Motor neuron (in vitro differentiated cells): ENCODE measurements around the gene FOXP1. TPM values are rescaled to one million over a fixed set of nuclear protein-coding genes. Genes with fewer than 3 reads are reported as not detected.

Experiments
- ATAC-seq, 8 experiments: fragments of 200-7000 bp; cut with Tn5 transposase; replicated peaks in 6 of 8; 2 replicates each; pipeline ENCODE4 v1.8.0; 2021; ENCODE audit warnings: mild to moderate bottlenecking in 8 of 8, moderate library complexity in 8 of 8
- H3K27ac ChIP-seq, 2 donors: fragments of 250-450 bp; sonication (Bioruptor Pico); 2 replicates each; pipeline ENCODE4 v1.9.0; 2021; ENCODE audit warnings: antibody characterized with exemption in 2 of 2, mild to moderate bottlenecking in 2 of 2, moderate library complexity in 1 of 2
- H3K4me1 ChIP-seq, 2 donors: fragments of 250-450 bp; sonication (Bioruptor Pico); replicated peaks in 1 of 2; 2 replicates each; pipeline ENCODE4 v1.6.1; 2021; ENCODE audit warnings: antibody characterized with exemption in 2 of 2, mild to moderate bottlenecking in 2 of 2, moderate library complexity in 1 of 2
- H3K4me3 ChIP-seq, 5 donors: fragments of 250-450 bp; sonication (Bioruptor Pico); 2 replicates each; pipeline ENCODE4 v1.9.0; 2021; ENCODE audit warnings: antibody characterized with exemption in 5 of 5, mild to moderate bottlenecking in 5 of 5, moderate library complexity in 4 of 5
- WGBS, 10 experiments: fragments of 450-650 bp; shearing (Covaris generic); methylation state at CpG; one replicate each; pipeline ENCODE4 v1.0.0; 2022; 5-methylcytosine and 5-hydroxymethylcytosine counted together
- in situ Hi-C, 9 experiments: fragments of 400-800 bp; cut with MboI; loops; one replicate each; pipeline ENCODE4 v1.15.0; 2021; ENCODE audit warnings: low sequenced_read_pairs in 9 of 9, low pct_unique_long_range_greater_than_20kb in 2 of 9; ENCODE audit not compliant: unreplicated experiment in 9 of 9
- total RNA-seq, 8 experiments: library from RNA; unstranded; fragments of 300-600 nt; gene quantifications; 2 replicates each; pipeline versions ENCODE4 v1.2.3 to v1.2.4, GENCODE V29; 2022

Gene FOXP1
- total RNA-seq, 8 experiments from 2014 or later: 7.0 to 118 (median 74.5) TPM

DNA sequence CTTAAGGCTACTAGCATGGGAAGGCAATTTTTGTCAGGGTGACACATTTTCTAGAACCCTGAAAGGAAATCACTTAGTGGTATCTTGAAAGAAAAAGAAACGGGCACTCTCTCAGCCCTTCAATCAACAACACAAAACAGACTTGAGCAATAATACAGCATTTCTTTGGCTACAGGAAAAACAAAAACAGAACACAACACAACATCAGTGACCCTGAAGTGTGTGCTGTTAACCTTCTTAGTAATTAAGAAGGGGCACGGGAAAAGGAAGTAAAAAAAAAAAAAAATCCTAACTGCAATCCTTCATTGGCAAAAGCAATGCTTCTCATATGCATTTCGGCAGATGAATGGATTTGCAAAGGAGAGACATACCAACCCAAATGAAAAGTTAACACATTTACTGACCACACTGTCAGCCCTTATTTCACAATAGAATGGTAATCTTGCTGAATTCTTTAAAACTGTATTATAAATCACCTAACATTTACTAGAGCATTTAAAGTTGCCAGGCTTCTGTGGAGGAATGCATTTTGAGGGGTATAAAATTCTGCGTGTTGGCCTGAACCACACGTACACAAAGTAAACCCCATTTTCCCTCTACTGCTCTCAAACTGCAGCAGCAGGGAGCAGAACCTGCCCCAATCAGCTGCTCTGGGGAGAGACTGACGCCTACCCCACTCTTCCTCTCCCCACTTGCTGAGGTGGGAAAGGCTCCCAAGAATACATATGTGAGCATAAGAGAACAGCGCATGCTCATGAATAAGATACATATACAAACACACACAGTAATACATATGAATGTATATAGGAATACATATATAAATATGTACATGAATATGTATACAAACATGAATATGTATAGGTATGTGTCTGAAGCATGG is 198.5 kb downstream of the FOXP1 start:
- Histone ChIP-seq H3K27ac (no peak overlapping the region), H3K4me1 (peaks cover 24 to 38% of the 10 kb centered on the region in 2 donors), H3K4me3 (no peak overlapping the region)
- WGBS, 10 experiments: 10 to 78% (median 36%) methylated on average over 2 to 7 of the region's 7 CpGs; no CpG with 5 or more reads in 1 of the 10 experiments
- ATAC-seq: peak; percentile 21 to 89 (median 45)
- in situ Hi-C loops: no loop called here

DNA sequence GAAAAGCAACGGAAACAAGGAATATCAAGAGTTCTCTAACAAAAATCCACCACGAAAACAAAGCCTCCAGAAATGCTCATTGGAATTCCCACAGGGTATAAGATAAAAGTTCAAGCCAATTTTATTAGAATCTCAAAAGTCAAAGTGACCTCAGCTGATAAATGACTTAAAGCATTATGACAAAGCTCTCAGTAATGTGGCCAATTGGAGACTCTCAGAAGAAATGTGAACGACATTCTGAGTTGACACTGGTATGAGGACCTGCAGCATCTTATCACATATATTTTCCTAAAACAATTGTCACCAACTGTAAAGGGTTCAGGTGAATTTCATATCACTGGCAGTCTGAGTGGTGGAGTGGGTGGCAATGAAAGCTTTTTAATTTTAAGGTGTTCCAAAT is 199.1 kb downstream of the FOXP1 start:
- WGBS, 10 experiments: 66 to 100% (median 76%) methylated on average over 2 to 3 of the region's 3 CpGs
- in situ Hi-C loops: no loop called here
- ATAC-seq: no peak
- Histone ChIP-seq H3K4me1 (peaks cover 17 to 31% of the 10 kb centered on the region in 2 donors), H3K27ac (no peak overlapping the region), H3K4me3 (no peak overlapping the region)

DNA sequence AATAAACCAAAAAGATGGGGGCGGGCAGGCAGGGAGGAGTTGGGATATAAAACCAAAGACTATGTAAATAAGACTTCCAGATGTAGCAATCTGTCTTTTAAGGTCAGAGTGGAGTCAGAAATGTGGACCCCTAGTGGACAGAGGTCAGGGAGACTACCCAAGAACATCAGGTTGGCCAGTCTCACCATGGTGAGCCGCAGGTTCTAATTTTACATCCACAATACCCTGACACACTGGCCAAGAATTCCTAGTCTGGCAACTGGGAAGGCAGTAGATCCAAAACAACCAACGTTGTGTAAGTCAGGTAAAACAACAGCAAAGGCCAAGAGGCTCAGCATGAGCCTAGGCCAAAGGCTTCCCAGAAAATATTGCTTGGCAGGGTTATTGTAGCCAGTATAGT is 203.4 kb downstream of the FOXP1 start:
- H3K4me1 ChIP-seq: peaks cover 5 to 9% of the 10 kb centered on the region in 2 donors
- in situ Hi-C loops: no loop called here
- no peak overlapping the region for H3K4me3 ChIP-seq
- 50 to 100% (median 95%) methylated on average over 1 to 3 of the region's 3 CpGs for WGBS, 10 experiments
- ATAC-seq: peak in 2 of 8 experiments; percentile 24 to 32
- no peak overlapping the region for H3K27ac ChIP-seq

DNA sequence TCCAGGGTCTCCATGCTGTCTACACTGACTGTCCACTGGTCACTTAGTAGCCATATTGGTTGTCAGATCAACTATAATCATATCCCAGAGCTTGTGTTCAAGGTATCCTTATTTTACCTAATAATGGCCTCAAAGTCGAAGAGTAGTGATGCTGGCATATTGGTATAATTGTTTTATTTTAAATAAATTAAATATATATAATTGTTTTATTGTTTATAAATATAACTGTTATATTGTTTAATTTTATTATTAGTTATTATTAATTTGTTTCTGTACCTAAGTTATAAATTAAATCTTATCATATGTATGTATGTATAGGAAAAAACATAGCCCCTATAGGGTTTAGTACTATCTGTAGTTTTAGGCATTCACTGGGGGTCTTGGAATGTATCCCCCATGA is 205.0 kb downstream of the FOXP1 start:
- 67 to 100% (median 94%) methylated on average over 1 of the region's 1 CpG; no CpG with 5 or more reads in 2 of the 10 experiments for WGBS, 10 experiments
- in situ Hi-C loops: no loop called here
- Histone ChIP-seq H3K27ac (no peak overlapping the region), H3K4me1 (no peaks in the 10 kb centered on the region), H3K4me3 (no peak overlapping the region)
- ATAC-seq: no peak

DNA sequence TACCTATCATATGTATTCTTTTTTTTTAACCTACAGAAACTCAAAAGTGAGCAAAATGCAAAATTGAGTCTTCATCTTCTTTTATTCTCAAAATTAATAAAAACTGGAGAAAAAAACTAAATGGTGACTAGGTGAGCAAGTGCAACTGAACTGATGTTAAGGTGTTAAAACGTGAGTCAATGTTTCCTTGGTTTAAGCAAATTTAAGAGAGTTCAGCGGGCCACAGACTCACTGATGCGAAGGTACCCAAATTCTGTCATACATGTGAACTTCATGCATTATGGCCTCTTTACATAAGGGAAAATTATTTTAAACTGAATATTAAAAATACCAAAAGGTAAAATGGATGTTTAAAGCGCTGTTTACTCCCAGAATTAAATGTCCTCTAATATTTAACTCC is 206.6 kb downstream of the FOXP1 start:
- no peak for ATAC-seq
- in situ Hi-C loops: no loop called here
- Histone ChIP-seq H3K27ac (no peak overlapping the region), H3K4me3 (no peak overlapping the region), H3K4me1 (peaks cover 0 to 4% of the 10 kb centered on the region in 2 donors)
- WGBS, 10 experiments: 79 to 100% (median 91%) methylated on average over 2 to 4 of the region's 4 CpGs; no CpG with 5 or more reads in 1 of the 10 experiments

DNA sequence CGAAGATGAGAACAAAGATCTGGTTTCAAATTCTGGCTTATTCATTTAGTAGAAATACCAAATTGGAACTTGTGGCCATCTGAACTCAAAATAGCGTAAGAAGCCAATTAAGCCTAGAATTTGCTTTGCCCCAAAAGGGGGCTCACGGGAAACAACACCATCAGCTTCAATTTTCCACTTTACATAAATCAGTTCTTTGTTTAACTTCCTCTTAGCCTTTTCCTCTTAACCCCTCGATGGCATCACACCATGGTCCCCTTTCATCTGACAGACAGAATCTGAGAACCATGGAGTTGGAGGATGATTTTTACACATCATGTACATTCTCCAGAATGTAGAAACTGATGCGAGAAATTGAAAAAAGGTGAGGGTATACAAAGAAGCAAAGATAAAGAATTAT is 207.0 kb downstream of the FOXP1 start:
- ATAC-seq: no peak
- Histone ChIP-seq H3K27ac (no peak overlapping the region), H3K4me3 (no peak overlapping the region), H3K4me1 (peaks cover 0 to 4% of the 10 kb centered on the region in 2 donors)
- in situ Hi-C loops: no loop called here
- WGBS, 10 experiments: 79 to 100% (median 94%) methylated on average over 1 to 5 of the region's 5 CpGs; no CpG with 5 or more reads in 1 of the 10 experiments

DNA sequence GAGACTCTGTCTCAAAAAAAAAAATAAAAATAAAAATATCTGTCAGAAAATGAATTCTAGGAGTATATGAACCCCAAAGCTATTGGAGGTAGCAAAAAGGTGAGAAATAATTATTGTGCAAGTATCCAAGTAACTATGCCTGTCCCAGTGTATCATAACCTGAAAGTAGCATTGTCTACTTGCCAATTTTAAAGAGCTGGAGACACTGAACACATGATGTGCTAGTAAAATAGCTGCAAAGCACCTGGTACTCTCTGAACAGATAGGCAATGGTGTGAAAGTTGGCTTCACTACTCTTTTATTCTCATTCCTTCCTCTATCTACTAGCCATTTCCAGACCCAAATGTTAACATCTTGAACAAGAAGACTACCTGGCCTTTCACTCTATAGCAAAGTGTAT is 208.9 kb downstream of the FOXP1 start:
- ATAC-seq: no peak
- Histone ChIP-seq H3K4me1 (peaks cover 4 to 8% of the 10 kb centered on the region in 2 donors), H3K27ac (no peak overlapping the region), H3K4me3 (no peak overlapping the region)
- in situ Hi-C loops: no loop called here

DNA sequence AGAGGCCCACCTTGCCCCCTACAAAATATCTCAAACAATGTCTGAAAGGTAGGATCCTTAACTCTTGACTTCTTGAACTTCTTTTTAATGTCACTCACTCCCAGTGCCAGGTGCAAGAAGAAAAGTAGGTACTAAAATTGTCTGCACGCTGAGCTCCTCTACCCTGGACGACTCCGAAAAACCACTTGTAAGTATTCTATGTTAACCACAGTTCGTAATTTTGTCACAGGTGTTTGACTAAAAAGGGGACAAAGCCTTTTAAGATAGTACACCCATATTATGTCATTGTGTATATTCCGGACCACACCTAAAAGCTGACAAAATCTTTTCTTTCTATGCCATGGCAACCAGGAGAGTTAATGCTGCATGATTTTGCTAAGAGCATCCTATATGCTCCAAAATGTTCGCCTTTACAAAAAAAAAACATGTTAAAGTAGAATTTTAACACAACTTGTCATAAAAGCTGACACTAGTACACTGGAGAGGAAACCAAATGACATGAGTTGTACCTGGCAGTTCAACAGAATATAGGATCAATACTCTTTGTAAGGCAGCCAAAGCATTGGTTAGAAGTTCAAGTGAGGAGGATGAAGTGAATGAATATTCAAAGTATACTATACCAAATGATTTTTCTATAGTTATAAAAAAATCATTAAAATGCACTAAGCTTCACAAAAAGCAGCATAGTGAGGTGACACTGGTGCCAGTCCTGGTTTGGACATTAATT is 210.5 kb downstream of the FOXP1 start:
- in situ Hi-C loops: no loop called here
- H3K4me1 ChIP-seq: peaks cover 4 to 8% of the 10 kb centered on the region in 2 donors
- H3K27ac ChIP-seq: no peak overlapping the region
- H3K4me3 ChIP-seq: no peak overlapping the region
- WGBS, 10 experiments: 50 to 96% (median 84%) methylated on average over 2 to 6 of the region's 6 CpGs; no CpG with 5 or more reads in 1 of the 10 experiments
- ATAC-seq: no peak

DNA sequence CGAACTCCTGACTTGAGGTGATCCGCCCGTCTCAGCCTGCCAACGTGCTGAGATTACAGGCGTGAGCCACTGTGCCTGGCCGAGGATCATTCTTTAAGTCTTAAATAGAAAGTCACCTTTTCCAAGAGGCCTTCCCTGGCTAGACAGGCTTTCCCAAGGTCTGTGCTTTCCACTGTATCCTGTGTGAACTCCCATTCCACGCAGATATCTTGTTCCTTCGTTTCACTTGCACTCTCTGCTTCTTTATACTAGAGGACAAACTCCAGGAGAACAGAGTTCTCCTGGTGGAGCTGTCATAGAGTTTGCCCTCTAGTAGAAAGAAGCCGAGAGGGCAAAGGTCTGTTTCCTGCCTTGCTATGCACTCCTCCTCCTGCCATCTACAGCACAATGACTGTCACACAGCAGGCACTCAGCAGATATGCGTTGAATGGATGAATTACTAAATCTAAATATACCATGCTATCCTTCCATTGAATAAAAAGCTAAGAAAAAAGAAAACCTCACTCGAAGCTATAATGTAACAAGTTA is 211.2 kb downstream of the FOXP1 start:
- in situ Hi-C loops: no loop called here
- no peak for ATAC-seq
- Histone ChIP-seq H3K27ac (no peak overlapping the region), H3K4me3 (no peak overlapping the region), H3K4me1 (peaks cover 4 to 9% of the 10 kb centered on the region in 2 donors)
- 17 to 100% (median 65%) methylated on average over 1 to 10 of the region's 11 CpGs for WGBS, 10 experiments

DNA sequence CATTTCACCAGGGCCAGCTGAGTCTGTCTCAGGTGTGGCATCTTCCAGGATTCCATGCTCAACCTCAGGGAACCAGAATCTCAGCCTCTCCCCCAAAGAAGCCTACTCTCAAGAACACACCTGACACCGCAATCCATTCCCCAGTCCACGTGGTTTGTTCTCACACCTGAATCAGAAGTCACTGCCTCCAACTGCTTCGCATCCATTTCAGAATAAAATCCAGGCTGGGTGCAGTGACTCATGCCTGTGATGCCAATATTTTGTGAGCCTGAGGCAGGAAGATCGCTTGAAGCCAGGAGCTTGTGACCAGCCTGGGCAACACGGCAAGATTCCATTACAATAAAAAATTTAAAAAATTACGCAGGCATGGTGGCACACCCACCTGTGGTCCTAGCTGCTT is 212.2 kb downstream of the FOXP1 start:
- Histone ChIP-seq H3K27ac (no peak overlapping the region), H3K4me1 (peaks cover 7 to 14% of the 10 kb centered on the region in 2 donors), H3K4me3 (no peak overlapping the region)
- in situ Hi-C loops: no loop called here
- no peak for ATAC-seq
- 80 to 100% (median 92%) methylated on average over 1 to 4 of the region's 6 CpGs; no CpG with 5 or more reads in 4 of the 10 experiments for WGBS, 10 experiments

DNA sequence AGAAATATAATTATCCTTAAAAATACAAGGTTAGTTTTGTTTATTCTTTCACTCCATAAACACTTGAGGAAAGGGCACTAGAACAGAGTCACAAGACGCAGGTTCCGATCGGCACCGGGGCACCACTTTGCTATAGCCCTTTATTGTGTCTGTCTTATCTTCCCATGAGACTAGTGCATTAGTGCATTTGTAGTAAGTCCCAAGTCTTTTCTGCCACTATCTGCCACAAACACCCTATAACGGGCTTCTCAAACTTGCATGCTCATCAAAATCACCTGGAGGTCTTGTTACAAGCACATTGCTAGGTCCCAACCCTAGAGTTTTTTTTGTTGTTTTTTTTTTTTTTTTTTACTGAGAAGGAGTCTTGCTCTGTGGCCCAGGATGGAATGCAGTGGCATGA is 213.1 kb downstream of the FOXP1 start:
- Histone ChIP-seq H3K4me1 (peaks cover 7 to 14% of the 10 kb centered on the region in 2 donors), H3K27ac (no peak overlapping the region), H3K4me3 (no peak overlapping the region)
- in situ Hi-C loops: no loop called here
- no peak for ATAC-seq
- whole genome bisulfite sequencing, 10 experiments: 40 to 100% (median 95%) methylated on average over 2 to 5 of the region's 5 CpGs; no CpG with 5 or more reads in 4 of the 10 experiments

DNA sequence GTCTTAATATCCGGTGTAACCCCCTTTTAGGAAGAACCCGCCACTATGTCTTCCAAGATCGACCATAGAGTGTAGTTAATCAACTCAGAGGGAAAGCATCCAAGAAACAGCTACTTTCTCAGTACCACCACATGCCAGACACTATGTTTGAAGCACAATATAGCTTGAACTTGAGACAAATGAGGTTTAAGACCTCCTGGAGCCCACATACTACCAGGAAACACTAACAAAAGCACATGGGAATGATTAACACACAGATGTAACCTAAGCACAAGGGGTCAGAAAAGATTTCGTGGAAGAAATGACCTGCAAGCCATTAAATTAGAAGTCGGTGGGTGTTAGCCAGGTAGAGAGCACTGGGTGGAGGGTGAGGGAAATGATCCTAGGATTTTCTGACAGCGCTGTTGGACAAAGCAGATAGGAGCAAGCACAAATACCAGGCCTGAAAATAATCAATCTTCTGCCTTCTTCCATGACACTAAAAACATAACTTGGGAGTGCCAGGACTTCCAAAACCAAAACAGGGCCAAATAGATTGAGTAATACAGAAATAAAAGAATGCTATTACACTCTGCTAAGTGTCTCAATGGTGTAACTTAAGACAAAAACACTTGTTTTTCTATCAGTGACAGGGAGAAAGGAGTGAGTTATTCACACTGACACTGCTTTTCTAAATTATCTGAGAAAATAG is 213.7 kb downstream of the FOXP1 start:
- in situ Hi-C loops: no loop called here
- WGBS, 10 experiments: 0 to 79% (median 56%) methylated on average over 1 to 6 of the region's 6 CpGs; no CpG with 5 or more reads in 2 of the 10 experiments

More for the DNA sequence above, 213.7 kb downstream of the FOXP1 start:
- no peak overlapping the region for H3K27ac ChIP-seq
- no peak overlapping the region for H3K4me3 ChIP-seq
- ATAC-seq: no peak
- H3K4me1 ChIP-seq: peaks cover 7 to 14% of the 10 kb centered on the region in 2 donors
